A673 (cell line): ENCODE measurements around the gene PDCD7.

ENCODE experiments used
- CTCF ChIP-seq: fragments of 300-800, 200-600 bp; sonication (generic); conservative IDR thresholded peaks from 2 replicates; pipeline ENCODE4 v1.5.1; 2017; ENCODE audit warnings: low read depth, mild to moderate bottlenecking, antibody characterized with exemption, low read length, moderate library complexity, mixed read lengths
- EZH2 ChIP-seq: fragments of 200-600 bp; sonication (generic); IDR thresholded peaks from 2 replicates; pipeline ENCODE4 v1.6.1; 2017; ENCODE audit warnings: borderline replicate concordance, low read depth, mild to moderate bottlenecking, mixed read lengths, antibody characterized with exemption, low read length; ENCODE audit not compliant: poor library complexity, severe bottlenecking

- TF ChIP-seq CTCF = no peak
- TF ChIP-seq EZH2 = no peak
These were observed 30.5 kb upstream of the PDCD7 start for GRCh38 chr15:65164139-65164538.
